H9 (cell line): ENCODE measurements around the gene NKD1. TPM values are rescaled to one million over a fixed set of nuclear protein-coding genes. Genes with fewer than 3 reads are reported as not detected.

Source experiments
- DNase-seq: peaks from one replicate; pipeline ENCODE4 v3.0.0-alpha.2; 2017
- H2AFZ ChIP-seq: one replicate; pipeline ENCODE4 v1.6.1; 2013; ENCODE audit warnings: mild to moderate bottlenecking, low read length, control low read depth, moderate library complexity
- H2AK5ac ChIP-seq: 2 replicates; pipeline ENCODE4 v1.6.1; 2013; ENCODE audit warnings: low read length, control low read depth, mixed read lengths; ENCODE audit not compliant: insufficient read length
- H2BK120ac ChIP-seq: one replicate; pipeline ENCODE4 v1.6.1; 2013; ENCODE audit warnings: low read depth, mild to moderate bottlenecking, low read length, control low read depth, inconsistent platforms; ENCODE audit not compliant: poor library complexity, severe bottlenecking
- H2BK12ac ChIP-seq: 2 replicates; pipeline ENCODE4 v1.6.1; 2013; ENCODE audit warnings: low read length, control low read depth, mixed read lengths, low read depth; ENCODE audit not compliant: insufficient read length
- H2BK15ac ChIP-seq: 2 replicates; pipeline ENCODE4 v1.6.1; 2013; ENCODE audit warnings: low read depth, low read length, control low read depth
- H2BK20ac ChIP-seq: one replicate; pipeline ENCODE4 v1.6.1; 2013; ENCODE audit warnings: low read depth, mild to moderate bottlenecking, low read length, control low read depth, inconsistent platforms; ENCODE audit not compliant: poor library complexity, severe bottlenecking
- H2BK5ac ChIP-seq: 2 replicates; pipeline ENCODE4 v1.6.1; 2013; ENCODE audit warnings: low read length, control low read depth, mixed read lengths; ENCODE audit not compliant: insufficient read length
- H3K14ac ChIP-seq: 2 replicates; pipeline ENCODE4 v1.6.1; 2013; ENCODE audit warnings: low read length, control low read depth; ENCODE audit not compliant: insufficient read depth
- H3K18ac ChIP-seq: 2 replicates; pipeline ENCODE4 v1.6.1; 2013; ENCODE audit warnings: low read depth, mild to moderate bottlenecking, mixed read lengths, low read length, control low read depth; ENCODE audit not compliant: insufficient read length
- H3K23ac ChIP-seq: 2 replicates; pipeline ENCODE4 v1.6.1; 2013; ENCODE audit warnings: low read length, control low read depth, mixed read lengths, low read depth; ENCODE audit not compliant: insufficient read length
- H3K23me2 ChIP-seq: 2 replicates; pipeline ENCODE4 v1.6.1; 2013; ENCODE audit warnings: low read depth, mild to moderate bottlenecking, mixed read lengths, low read length, control low read depth; ENCODE audit not compliant: insufficient read length, poor library complexity, severe bottlenecking
- H3K27ac ChIP-seq: 2 replicates; pipeline ENCODE4 v1.5.1; 2013; ENCODE audit warnings: low read length, control low read depth, mixed read lengths, low read depth; ENCODE audit not compliant: insufficient read length
- H3K27me3 ChIP-seq: 2 replicates; pipeline ENCODE4 v1.6.1; 2013; ENCODE audit warnings: low read length, control low read depth, inconsistent platforms; ENCODE audit not compliant: insufficient read depth
- H3K4ac ChIP-seq: 2 replicates; pipeline ENCODE4 v1.6.1; 2013; ENCODE audit warnings: low read depth, mild to moderate bottlenecking, control low read depth, inconsistent platforms, low read length, moderate library complexity
- H3K4me1 ChIP-seq: 2 replicates; pipeline ENCODE4 v1.6.1; 2013; ENCODE audit warnings: low read length, control low read depth, inconsistent platforms; ENCODE audit not compliant: insufficient read depth
- H3K4me2 ChIP-seq: 2 replicates; pipeline ENCODE4 v1.6.1; 2013; ENCODE audit warnings: low read length, control low read depth, mixed read lengths; ENCODE audit not compliant: insufficient read length, insufficient read depth
- H3K56ac ChIP-seq: 2 replicates; pipeline ENCODE4 v1.6.1; 2013; ENCODE audit warnings: low read depth, mild to moderate bottlenecking, mixed read lengths, low read length, control low read depth; ENCODE audit not compliant: insufficient read length
- H3K79me1 ChIP-seq: 2 replicates; pipeline ENCODE4 v1.6.1; 2013; ENCODE audit warnings: low read depth, mild to moderate bottlenecking, moderate library complexity, low read length, control low read depth, inconsistent platforms; ENCODE audit not compliant: insufficient read depth, poor library complexity, severe bottlenecking
- H3K79me2 ChIP-seq: 2 replicates; pipeline ENCODE4 v1.6.1; 2013; ENCODE audit warnings: low read length, control low read depth, inconsistent platforms; ENCODE audit not compliant: insufficient read depth
- H3K9ac ChIP-seq: 2 replicates; pipeline ENCODE4 v1.6.1; 2013; ENCODE audit warnings: low read length, control low read depth, mixed read lengths; ENCODE audit not compliant: insufficient read length; ENCODE audit errors: extremely low read depth
- H3K9me3 ChIP-seq: one replicate; pipeline ENCODE4 v1.6.1; 2013; ENCODE audit warnings: low read depth, low read length, inconsistent platforms; ENCODE audit not compliant: control insufficient read depth
- H3T11ph ChIP-seq: one replicate; pipeline ENCODE4 v1.6.1; 2013; ENCODE audit warnings: mild to moderate bottlenecking, low read length, control low read depth, inconsistent platforms
- H4K20me1 ChIP-seq: one replicate; pipeline ENCODE4 v1.6.1; 2013; ENCODE audit not compliant: control insufficient read depth, insufficient read length, insufficient read depth
- H4K5ac ChIP-seq: 2 replicates; pipeline ENCODE4 v1.6.1; 2013; ENCODE audit warnings: low read depth, mild to moderate bottlenecking, mixed read lengths, low read length, control low read depth; ENCODE audit not compliant: insufficient read length
- H4K8ac ChIP-seq: replicated peaks from 2 replicates; pipeline ENCODE4 v1.6.1; 2013; ENCODE audit warnings: low read length, control low read depth, mixed read lengths, low read depth; ENCODE audit not compliant: insufficient read length
- H4K91ac ChIP-seq: 2 replicates; pipeline ENCODE4 v1.6.1; 2013; ENCODE audit warnings: low read depth, mild to moderate bottlenecking, moderate library complexity, mixed read lengths, low read length, control low read depth; ENCODE audit not compliant: insufficient read length
- H3K27ac Mint-ChIP-seq, 3 experiments: 2 replicates in 2 of 3; 3 replicates in 1 of 3; pipeline ENCODE4 v1.8.0; 2020 to 2021; ENCODE audit warnings: mixed read lengths in 3 of 3, mild to moderate bottlenecking in 1 of 3, moderate library complexity in 1 of 3
- H3K27me3 Mint-ChIP-seq: 2 replicates; pipeline ENCODE4 v1.8.0; 2021; ENCODE audit warnings: low read depth, mild to moderate bottlenecking, moderate library complexity, mixed read lengths
- H3K36me3 Mint-ChIP-seq, 3 experiments: 2 replicates in 2 of 3; 3 replicates in 1 of 3; pipeline ENCODE4 v1.8.0; 2020 to 2021; ENCODE audit warnings: low read depth in 3 of 3, mixed read lengths in 3 of 3; ENCODE audit not compliant: insufficient read depth in 1 of 3
- H3K4me1 Mint-ChIP-seq, 2 experiments: 2 replicates each; pipeline ENCODE4 v1.8.0; 2020; ENCODE audit warnings: mixed read lengths in 2 of 2
- H3K4me3 Mint-ChIP-seq, 2 experiments: 2 replicates in 1 of 2; 3 replicates in 1 of 2; pipeline ENCODE4 v1.8.0; 2020 to 2021; ENCODE audit warnings: mild to moderate bottlenecking in 2 of 2, mixed read lengths in 2 of 2, moderate library complexity in 1 of 2
- H3K9me3 Mint-ChIP-seq, 2 experiments: 2 replicates in 1 of 2; 3 replicates in 1 of 2; pipeline ENCODE4 v1.8.0; 2020; ENCODE audit warnings: mild to moderate bottlenecking in 2 of 2, mixed read lengths in 2 of 2, moderate library complexity in 1 of 2
- CTCF ChIP-seq: fragments of 200-600 bp; sonication (generic); conservative IDR thresholded peaks from 3 replicates; pipeline ENCODE4 v1.8.0; 2021; ENCODE audit warnings: antibody characterized with exemption, mild to moderate bottlenecking
- WGBS: extraction: QIAGEN DNeasy Blood & Tissue Kit; methylation state at CpG from one replicate; pipeline ENCODE4 v1.1.7; 2013; ENCODE audit warnings: missing lambda C conversion rate, low lambda C conversion rate, mixed read lengths; ENCODE audit not compliant: insufficient read length; ENCODE audit errors: extremely low coverage; 5-methylcytosine and 5-hydroxymethylcytosine counted together
- total RNA-seq: library from RNA; stranded (reverse); gene quantifications from 2 replicates; pipeline ENCODE4 v1.2.1, GENCODE V29; 2021

NKD1 gene
- total RNA-seq, 1 experiment from 2014 or later: 1.9 TPM

GRCh38 chr16:50646345-50646744 is 98.1 kb downstream of the NKD1 start:
- no peak overlapping the region for H2AK5ac ChIP-seq
- no peak overlapping the region for H3K27ac ChIP-seq
- H3K18ac ChIP-seq: no peak overlapping the region
- no peak overlapping the region for H3K23ac ChIP-seq
- no peaks in the 10 kb centered on the region for H3K79me2 ChIP-seq
- no peaks in the 10 kb centered on the region; the same call in 1 of the 2 replicates for H3K4me1 ChIP-seq
- no peak overlapping the region for H3K4ac ChIP-seq
- no peak overlapping the region for H4K91ac ChIP-seq
- no peak overlapping the region for H3K9ac ChIP-seq
- no peaks in the 10 kb centered on the region for H3K23me2 ChIP-seq
- no peak overlapping the region for H2BK20ac ChIP-seq
- TF ChIP-seq CTCF: no peak
- no peak overlapping the region for H3K56ac ChIP-seq
- H2BK15ac ChIP-seq: no peak overlapping the region
- H4K20me1 ChIP-seq: no peaks in the 10 kb centered on the region
- H4K8ac ChIP-seq: no peak overlapping the region
- H2BK12ac ChIP-seq: no peak overlapping the region
- no CpG with 5 or more reads among the region's 8 CpGs for WGBS
- no peak overlapping the region for H2AFZ ChIP-seq
- H4K5ac ChIP-seq: no peak overlapping the region
- Mint-ChIP-seq H3K27me3 (peaks cover 24% of the 10 kb centered on the region), H3K9me3 (no peaks in the 10 kb centered on the region; a peak in 1 of 5 replicates), H3K4me1 (peaks cover 13 to 17% of the 10 kb centered on the region in 2 experiments), H3K36me3 (no peaks in the 10 kb centered on the region), H3K27ac (no peak overlapping the region), H3K4me3 (no peak overlapping the region)
- no peaks in the 10 kb centered on the region for H3K79me1 ChIP-seq
- H3T11ph ChIP-seq: no peak overlapping the region
- no peak overlapping the region for H2BK5ac ChIP-seq
- H3K27me3 ChIP-seq: no peaks in the 10 kb centered on the region
- no peaks in the 10 kb centered on the region for H3K9me3 ChIP-seq
- H3K14ac ChIP-seq: no peak overlapping the region
- no peak overlapping the region for H2BK120ac ChIP-seq
- no peak for DNase-seq
- no peak overlapping the region for H3K4me2 ChIP-seq
